ENCODE data around the gene SNTB2. TPM values are rescaled to one million over a fixed set of nuclear protein-coding genes. Genes with fewer than 3 reads are reported as not detected.

Gene SNTB2
- total RNA-seq, 4 donors from 2014 or later = 14.2 to 31.4 (median 24.1) TPM

DNA sequence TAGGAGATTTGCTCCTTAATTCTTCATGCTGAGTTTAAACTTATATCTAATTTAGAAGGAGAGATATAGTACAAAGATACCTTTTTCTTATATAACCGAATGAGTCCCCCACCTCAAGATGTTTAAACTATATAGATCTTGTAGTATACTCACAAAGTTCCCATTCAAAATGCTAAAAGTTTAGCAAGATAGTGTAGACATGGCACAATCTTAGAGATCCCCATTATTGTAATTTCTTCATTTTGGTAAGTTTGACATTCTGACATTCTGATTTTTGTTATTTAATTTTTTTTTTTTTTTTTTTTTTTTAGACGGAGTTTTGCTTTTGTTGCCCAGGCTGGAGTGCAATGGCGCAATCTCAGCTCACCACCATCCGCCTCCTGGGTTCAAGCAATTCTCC, 22.8 kb downstream of the SNTB2 start:
- WGBS, 2 donors (ENCODE audit: low coverage in 1 of 2) = 94 to 98% methylated on average over 4 of the region's 4 CpGs
- Histone ChIP-seq H3K4me1 (peaks cover 0 to 8% (median 0%) of the 10 kb centered on the region in 4 donors), H3K36me3 (no peaks in the 10 kb centered on the region), H3K27ac (no peak overlapping the region), H3K27me3 (no peaks in the 10 kb centered on the region), H3K9me3 (no peaks in the 10 kb centered on the region), H3K4me3 (no peak overlapping the region)
- in situ Hi-C loops (cut with MboI; ENCODE audit: low pct_ligation_motif_present in 1 of 4, low pct_unique_long_range_greater_than_20kb in 1 of 4, low sequenced_read_pairs in 3 of 4) = no loop called here
- intact Hi-C loops (cut with DNase I; ENCODE audit: low total_unique reads) = no loop called here
- DNase-seq = no peak
- TF ChIP-seq POLR2A (IDR thresholded peaks at IDR 0.05) (no peak), POLR2AphosphoS5 (IDR thresholded peaks at IDR 0.05) (no peak), EP300 (IDR thresholded peaks at IDR 0.05; ENCODE audit: low read depth) (no peak)
- TF ChIP-seq, protein P1, sequence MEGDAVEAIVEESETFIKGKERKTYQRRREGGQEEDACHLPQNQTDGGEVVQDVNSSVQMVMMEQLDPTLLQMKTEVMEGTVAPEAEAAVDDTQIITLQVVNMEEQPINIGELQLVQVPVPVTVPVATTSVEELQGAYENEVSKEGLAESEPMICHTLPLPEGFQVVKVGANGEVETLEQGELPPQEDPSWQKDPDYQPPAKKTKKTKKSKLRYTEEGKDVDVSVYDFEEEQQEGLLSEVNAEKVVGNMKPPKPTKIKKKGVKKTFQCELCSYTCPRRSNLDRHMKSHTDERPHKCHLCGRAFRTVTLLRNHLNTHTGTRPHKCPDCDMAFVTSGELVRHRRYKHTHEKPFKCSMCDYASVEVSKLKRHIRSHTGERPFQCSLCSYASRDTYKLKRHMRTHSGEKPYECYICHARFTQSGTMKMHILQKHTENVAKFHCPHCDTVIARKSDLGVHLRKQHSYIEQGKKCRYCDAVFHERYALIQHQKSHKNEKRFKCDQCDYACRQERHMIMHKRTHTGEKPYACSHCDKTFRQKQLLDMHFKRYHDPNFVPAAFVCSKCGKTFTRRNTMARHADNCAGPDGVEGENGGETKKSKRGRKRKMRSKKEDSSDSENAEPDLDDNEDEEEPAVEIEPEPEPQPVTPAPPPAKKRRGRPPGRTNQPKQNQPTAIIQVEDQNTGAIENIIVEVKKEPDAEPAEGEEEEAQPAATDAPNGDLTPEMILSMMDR (IDR thresholded peaks at IDR 0.05) = no peak

DNA sequence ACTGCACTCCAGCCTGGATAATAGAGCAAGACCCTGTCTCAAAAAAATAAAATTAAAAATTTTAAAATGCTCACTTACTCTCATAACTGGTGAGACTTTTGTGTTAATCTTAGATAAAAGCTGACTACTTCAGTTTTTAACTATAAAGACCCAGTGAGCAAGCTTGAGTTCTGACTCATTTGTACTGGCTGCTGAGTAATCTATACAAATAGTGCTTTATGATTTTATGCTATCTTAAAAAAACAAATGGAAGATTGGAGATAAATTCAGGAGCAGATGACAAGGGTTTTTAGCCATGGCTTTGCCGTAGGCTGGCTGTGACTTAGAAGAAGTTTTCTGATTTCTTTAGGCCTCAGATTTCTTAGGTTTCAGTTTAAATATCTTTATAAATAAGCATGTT, 30.5 kb downstream of the SNTB2 start:
- intact Hi-C loops (cut with DNase I; ENCODE audit: low total_unique reads) = no loop called here
- Histone ChIP-seq H3K9me3 (no peaks in the 10 kb centered on the region), H3K27ac (no peak overlapping the region), H3K27me3 (no peaks in the 10 kb centered on the region), H3K4me3 (no peak overlapping the region), H3K4me1 (peaks cover 0 to 24% (median 10%) of the 10 kb centered on the region in 4 donors), H3K36me3 (no peaks in the 10 kb centered on the region)
- 37 to 46% methylated on average over 1 of the region's 1 CpG for WGBS, 2 donors (ENCODE audit: low coverage in 1 of 2)
- in situ Hi-C loops (cut with MboI; ENCODE audit: low pct_ligation_motif_present in 1 of 4, low pct_unique_long_range_greater_than_20kb in 1 of 4, low sequenced_read_pairs in 3 of 4) = no loop called here
- TF ChIP-seq EP300 (IDR thresholded peaks at IDR 0.05; ENCODE audit: low read depth) (no peak), POLR2A (IDR thresholded peaks at IDR 0.05) (no peak), POLR2AphosphoS5 (IDR thresholded peaks at IDR 0.05) (no peak)
- TF ChIP-seq, protein P1 (IDR thresholded peaks at IDR 0.05) = no peak
- DNase-seq = no peak

GRCh38 chr16:69219279-69219678, 32.3 kb downstream of the SNTB2 start:
- no peak for DNase-seq
- intact Hi-C loops (cut with DNase I; ENCODE audit: low total_unique reads) (no loop called here), in situ Hi-C loops (cut with MboI; ENCODE audit: low pct_ligation_motif_present in 1 of 4, low pct_unique_long_range_greater_than_20kb in 1 of 4, low sequenced_read_pairs in 3 of 4) (no loop called here)
- no peak for TF ChIP-seq POLR2AphosphoS5 (IDR thresholded peaks at IDR 0.05)
- TF ChIP-seq, protein P1 (IDR thresholded peaks at IDR 0.05) = no peak
- TF ChIP-seq POLR2A (IDR thresholded peaks at IDR 0.05) = no peak
- TF ChIP-seq EP300 (IDR thresholded peaks at IDR 0.05; ENCODE audit: low read depth) = no peak
- no peaks in the 10 kb centered on the region for H3K27me3 ChIP-seq
- no peaks in the 10 kb centered on the region for H3K36me3 ChIP-seq
- 84 to 100% methylated on average over 1 of the region's 1 CpG for WGBS, 2 donors (ENCODE audit: low coverage in 1 of 2)
- no peak overlapping the region for H3K4me3 ChIP-seq
- no peaks in the 10 kb centered on the region for H3K9me3 ChIP-seq
- H3K4me1 ChIP-seq = peaks cover 0 to 24% (median 10%) of the 10 kb centered on the region in 4 donors
- no peak overlapping the region for H3K27ac ChIP-seq

DNA sequence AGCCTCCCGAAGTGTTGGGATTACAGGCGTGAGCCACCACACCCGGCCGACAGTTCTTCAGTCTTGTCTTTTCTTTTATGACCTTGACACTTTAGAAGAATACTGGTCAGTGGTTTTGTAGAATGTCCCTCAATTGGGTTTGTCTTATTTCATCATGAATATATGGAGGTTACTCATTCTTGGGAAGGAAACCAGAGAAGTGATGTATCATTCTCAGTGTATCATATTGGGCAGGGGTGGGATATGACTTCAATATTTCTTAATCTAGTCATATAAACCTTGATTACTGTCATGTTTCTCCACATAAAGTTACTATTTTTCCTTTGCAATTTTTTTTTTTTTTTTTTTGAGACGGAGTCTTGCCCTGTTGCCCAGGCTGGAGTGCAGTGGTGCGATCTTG, 36.9 kb downstream of the SNTB2 start:
- in situ Hi-C loops (cut with MboI; ENCODE audit: low pct_ligation_motif_present in 1 of 4, low pct_unique_long_range_greater_than_20kb in 1 of 4, low sequenced_read_pairs in 3 of 4) = no loop called here
- no peak overlapping the region for H3K27ac ChIP-seq
- no peaks in the 10 kb centered on the region for H3K27me3 ChIP-seq
- intact Hi-C loops (cut with DNase I; ENCODE audit: low total_unique reads) = no loop called here
- DNase-seq = no peak
- H3K4me3 ChIP-seq = no peak overlapping the region
- no peak for TF ChIP-seq POLR2A (IDR thresholded peaks at IDR 0.05)
- no peak for TF ChIP-seq POLR2AphosphoS5 (IDR thresholded peaks at IDR 0.05)
- TF ChIP-seq, protein P1 (IDR thresholded peaks at IDR 0.05) = no peak
- TF ChIP-seq EP300 (IDR thresholded peaks at IDR 0.05; ENCODE audit: low read depth) = no peak
- WGBS, 2 donors (ENCODE audit: low coverage in 1 of 2) = 95 to 100% methylated on average over 4 to 6 of the region's 6 CpGs
- no peaks in the 10 kb centered on the region for H3K9me3 ChIP-seq
- no peaks in the 10 kb centered on the region for H3K36me3 ChIP-seq
- H3K4me1 ChIP-seq = peaks cover 0 to 6% (median 0%) of the 10 kb centered on the region in 4 donors
